Spinal cord (tissue), 10 donors: ENCODE measurements around the gene EMP1. TPM values are rescaled to one million over a fixed set of nuclear protein-coding genes. Genes with fewer than 3 reads are reported as not detected.

Experiments used
- DNase-seq, 6 donors: peaks; one replicate each; pipeline versions ENCODE4 v3.0.0 to v3.0.0-alpha.2; 2013 to 2015; ENCODE audit warnings: low spot score in 6 of 6, low read depth in 4 of 6
- H3K27ac ChIP-seq: one replicate; pipeline ENCODE4 v1.5.1; 2013; ENCODE audit warnings: low read depth, low read length, control low read depth
- H3K27me3 ChIP-seq: one replicate; pipeline ENCODE4 v1.6.1; 2013; ENCODE audit warnings: low read length; ENCODE audit not compliant: control insufficient read depth, insufficient read depth
- H3K36me3 ChIP-seq: one replicate; pipeline ENCODE4 v1.6.1; 2013; ENCODE audit warnings: low read length; ENCODE audit not compliant: control insufficient read depth, insufficient read depth
- H3K4me1 ChIP-seq: one replicate; pipeline ENCODE4 v1.6.1; 2013; ENCODE audit warnings: low read length; ENCODE audit not compliant: control insufficient read depth, insufficient read depth
- H3K4me3 ChIP-seq: one replicate; pipeline ENCODE4 v1.5.1; 2013; ENCODE audit warnings: low read depth, low read length, control low read depth
- H3K9me3 ChIP-seq: one replicate; pipeline ENCODE4 v1.6.1; 2013; ENCODE audit warnings: low read length; ENCODE audit not compliant: control insufficient read depth, insufficient read depth
- WGBS: methylation state at CpG from one replicate; pipeline ENCODE4 v1.1.5; 2013; ENCODE audit warnings: missing lambda C conversion rate; ENCODE audit not compliant: insufficient coverage; 5-methylcytosine and 5-hydroxymethylcytosine counted together
- polyA plus RNA-seq, 2 donors: library from polyadenylated mRNA; unstranded; fragments of 120-200 nt; gene quantifications; one replicate each; pipeline ENCODE4 v1.2.1, GENCODE V29; 2013; ENCODE audit not compliant: insufficient read length in 2 of 2
- total RNA-seq, 2 donors: library from RNA; depleted of rRNA in 1 of 2; stranded (reverse); fragments of 120-200 nt in 1 of 2; fragments of >200 nt in 1 of 2; gene quantifications; one replicate each; pipeline versions ENCODE4 v1.2.3 to v1.2.4, GENCODE V29; 2013 to 2014
- donor health status: healthy.

Gene EMP1
- total and polyA plus RNA-seq, 4 donors: 57.7 to 91.6 (median 68.4) TPM

- DNase-seq: no peak
- Histone ChIP-seq H3K4me1 (peaks cover 16% of the 10 kb centered on the region), H3K9me3 (no peaks in the 10 kb centered on the region), H3K27me3 (no peaks in the 10 kb centered on the region), H3K36me3 (no peaks in the 10 kb centered on the region), H3K27ac (no peak overlapping the region), H3K4me3 (no peak overlapping the region)
- 92% methylated on average over 1 of the region's 4 CpGs for WGBS
Measured at GRCh38 chr12:13170892-13171490, 25.5 kb upstream of the EMP1 start.

DNA sequence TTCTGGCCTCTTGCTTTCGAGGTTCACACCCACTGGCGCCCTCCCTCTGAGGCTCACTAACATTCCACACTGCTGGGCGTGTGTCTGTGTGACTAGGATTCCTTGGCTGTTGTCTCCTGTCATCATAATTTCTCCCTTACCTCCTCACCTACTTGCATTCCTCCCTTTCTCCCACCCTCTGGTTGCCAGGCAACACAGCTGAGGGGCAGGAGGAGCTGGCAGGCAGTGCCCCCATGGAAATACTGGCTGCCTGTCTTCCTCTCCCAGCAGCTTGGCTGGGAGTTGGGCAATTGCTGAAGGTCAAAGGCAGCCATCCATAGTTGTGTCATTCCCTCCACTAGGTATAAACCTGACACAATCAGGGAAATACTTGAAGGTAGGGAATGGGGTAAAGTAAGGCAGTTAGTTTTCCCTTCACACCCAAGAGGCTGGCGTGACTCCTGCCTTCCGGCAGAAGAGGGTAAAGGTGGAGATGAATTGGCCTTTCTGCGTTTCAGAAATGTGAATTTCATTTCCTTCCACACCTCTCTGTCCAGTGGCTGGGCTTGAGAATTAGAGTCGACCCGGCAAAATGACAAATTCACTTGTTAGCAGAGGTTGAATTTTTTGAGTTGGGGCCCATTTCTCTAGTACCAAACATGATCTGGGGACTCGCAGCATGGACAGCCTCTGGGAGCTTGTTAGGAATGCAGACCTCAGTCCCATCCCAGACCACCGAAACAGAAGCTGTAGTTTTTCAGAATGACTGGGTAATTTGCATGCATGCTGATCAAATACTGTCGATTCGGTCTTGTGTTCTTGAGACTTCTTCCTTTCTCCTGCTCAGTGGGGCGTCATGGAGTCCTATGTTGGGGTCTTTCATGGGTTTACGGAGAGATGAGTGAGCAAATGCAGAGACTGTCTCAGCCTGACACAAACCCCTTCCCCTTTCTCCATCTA is 24.3 kb upstream of the EMP1 start:
- Histone ChIP-seq H3K36me3 (no peaks in the 10 kb centered on the region), H3K27ac (peak overlapping the region; percentile 82), H3K27me3 (no peaks in the 10 kb centered on the region), H3K9me3 (no peaks in the 10 kb centered on the region), H3K4me1 (peaks cover 16% of the 10 kb centered on the region), H3K4me3 (no peak overlapping the region)
- WGBS: 43% methylated on average over 7 of the region's 14 CpGs
- DNase-seq: peak in 3 of 6 donors; percentile 37 to 85 (median 75)

- Histone ChIP-seq H3K27ac (peak overlapping the region; percentile 82), H3K4me3 (no peak overlapping the region), H3K4me1 (peaks cover 16% of the 10 kb centered on the region), H3K27me3 (no peaks in the 10 kb centered on the region), H3K36me3 (no peaks in the 10 kb centered on the region), H3K9me3 (no peaks in the 10 kb centered on the region)
- peak in 2 of 6 donors; percentile 33 to 68 for DNase-seq
- WGBS: 40% methylated on average over 8 of the region's 12 CpGs
Measured at GRCh38 chr12:13173012-13173932, 23.3 kb upstream of the EMP1 start.

GRCh38 chr12:13175499-13175898 is 21.0 kb upstream of the EMP1 start:
- peaks cover 25% of the 10 kb centered on the region for H3K4me1 ChIP-seq
- H3K27me3 ChIP-seq: no peaks in the 10 kb centered on the region
- H3K36me3 ChIP-seq: no peaks in the 10 kb centered on the region
- H3K27ac ChIP-seq: no peak overlapping the region
- 40% methylated on average over 2 of the region's 4 CpGs for WGBS
- peak in 1 of 6 donors; percentile 47 for DNase-seq
- H3K9me3 ChIP-seq: no peaks in the 10 kb centered on the region
- H3K4me3 ChIP-seq: no peak overlapping the region

- no peak for DNase-seq
- 91% methylated on average over 4 of the region's 4 CpGs for WGBS
- Histone ChIP-seq H3K27ac (no peak overlapping the region), H3K27me3 (no peaks in the 10 kb centered on the region), H3K36me3 (no peaks in the 10 kb centered on the region), H3K4me1 (peaks cover 25% of the 10 kb centered on the region), H3K4me3 (no peak overlapping the region), H3K9me3 (no peaks in the 10 kb centered on the region)
Measured at GRCh38 chr12:13176256-13176655, 20.3 kb upstream of the EMP1 start.

- no CpG with 5 or more reads among the region's 4 CpGs for WGBS
- Histone ChIP-seq H3K4me1 (peaks cover 14% of the 10 kb centered on the region), H3K9me3 (no peaks in the 10 kb centered on the region), H3K4me3 (no peak overlapping the region), H3K27me3 (no peaks in the 10 kb centered on the region), H3K36me3 (no peaks in the 10 kb centered on the region), H3K27ac (no peak overlapping the region)
- DNase-seq: no peak
Measured at GRCh38 chr12:13177373-13177772, 19.2 kb upstream of the EMP1 start.

DNA sequence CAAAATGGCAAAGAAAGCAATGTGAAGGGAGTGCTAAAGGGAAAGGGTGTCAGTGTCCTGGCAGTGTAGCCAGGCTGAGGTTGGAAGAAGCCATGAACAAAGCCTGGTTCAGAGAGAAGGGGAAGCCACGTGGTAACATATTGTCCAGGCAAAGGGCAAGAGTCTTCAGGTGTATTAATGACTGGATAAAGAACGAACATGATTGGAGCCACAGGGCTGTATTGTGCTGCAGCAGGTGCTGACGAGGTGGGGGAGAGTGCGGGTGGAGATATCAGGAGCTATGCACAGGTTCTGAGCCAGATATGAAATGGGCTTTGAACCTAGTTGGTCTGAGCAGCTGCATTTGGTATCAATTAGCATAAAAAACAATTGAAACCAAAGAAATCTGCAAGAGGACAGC is 18.6 kb upstream of the EMP1 start:
- H3K36me3 ChIP-seq: no peaks in the 10 kb centered on the region
- no peak for DNase-seq
- 85% methylated on average over 4 of the region's 4 CpGs for WGBS
- H3K27me3 ChIP-seq: no peaks in the 10 kb centered on the region
- H3K27ac ChIP-seq: no peak overlapping the region
- no peak overlapping the region for H3K4me3 ChIP-seq
- no peaks in the 10 kb centered on the region for H3K9me3 ChIP-seq
- H3K4me1 ChIP-seq: peaks cover 12% of the 10 kb centered on the region

GRCh38 chr12:13178568-13179210 is 17.8 kb upstream of the EMP1 start:
- peak overlapping the region; percentile 35 for H3K27ac ChIP-seq
- 72% methylated on average over 2 of the region's 10 CpGs for WGBS
- peak in 2 of 6 donors; percentile 41 to 91 for DNase-seq

More at GRCh38 chr12:13178568-13179210, 17.8 kb upstream of the EMP1 start:
- H3K36me3 ChIP-seq: no peaks in the 10 kb centered on the region
- H3K4me3 ChIP-seq: no peak overlapping the region
- no peaks in the 10 kb centered on the region for H3K27me3 ChIP-seq
- H3K9me3 ChIP-seq: no peaks in the 10 kb centered on the region
- H3K4me1 ChIP-seq: peaks cover 12% of the 10 kb centered on the region
